HL-60 (cell line): ENCODE results near the gene GFOD1.
A peak's percentile ranks its signal among the peaks of the same experiment; 100 is the strongest.

Source experiments
- DNase-seq, 2 experiments: peaks; one replicate each; pipeline ENCODE4 v3.0.0-alpha.2; 2010 to 2020; ENCODE audit warnings: low read depth in 1 of 2, low spot score in 1 of 2
- H3K27ac ChIP-seq: fragments of 250-450 bp; sonication (Bioruptor Pico); replicated peaks from 2 replicates; pipeline ENCODE4 v1.5.1; 2020; ENCODE audit warnings: mild to moderate bottlenecking, moderate library complexity
- H3K27me3 ChIP-seq: fragments of 250-450 bp; sonication (Bioruptor Pico); 2 replicates; pipeline ENCODE4 v1.5.1; 2021; ENCODE audit warnings: mild to moderate bottlenecking, moderate library complexity; ENCODE audit not compliant: insufficient read depth, poor library complexity, severe bottlenecking
- H3K4me3 ChIP-seq: replicated peaks from 2 replicates; pipeline ENCODE4 v1.5.1; 2011; ENCODE audit warnings: mild to moderate bottlenecking, control low read depth, low read length; ENCODE audit not compliant: insufficient read depth
- CTCF ChIP-seq: IDR thresholded peaks from one replicate; pipeline ENCODE4 v1.5.1; 2011; ENCODE audit warnings: low read length, control low read depth, inconsistent platforms; ENCODE audit not compliant: insufficient read depth
- GABPA ChIP-seq: IDR thresholded peaks from 2 replicates; pipeline ENCODE4 v1.6.1; 2012; ENCODE audit warnings: low read depth
- POLR2AphosphoS5 ChIP-seq: IDR thresholded peaks from 2 replicates; pipeline ENCODE4 v1.6.1; 2012; ENCODE audit warnings: low read depth
- REST ChIP-seq: IDR thresholded peaks from 2 replicates; pipeline ENCODE4 v1.6.1; 2012; ENCODE audit warnings: low read depth; ENCODE audit not compliant: insufficient replicate concordance
- SPI1 ChIP-seq: IDR thresholded peaks from 2 replicates; pipeline ENCODE4 v1.6.1; 2012; ENCODE audit warnings: low read depth, mild to moderate bottlenecking, borderline replicate concordance

The GFOD1 gene

GRCh38 chr6:13526357-13526726, 38.9 kb upstream of the GFOD1 start:
- DNase-seq: no peak
- peak overlapping the region; percentile 78 for H3K27ac ChIP-seq
- H3K4me3 ChIP-seq: no peak overlapping the region
- H3K27me3 ChIP-seq: no peaks in the 10 kb centered on the region
- TF ChIP-seq POLR2AphosphoS5 (no peak), GABPA (0 out of 2 replicates have a peak, but pooled peaks have one; percentile 7)

- no peak for TF ChIP-seq POLR2AphosphoS5
- no peak for TF ChIP-seq REST
- H3K27me3 ChIP-seq: no peaks in the 10 kb centered on the region
- H3K27ac ChIP-seq: no peak overlapping the region
- no peak for DNase-seq
- no peak overlapping the region for H3K4me3 ChIP-seq
Observed at GRCh38 chr6:13524801-13525508, 37.6 kb upstream of the GFOD1 start.

- no peak overlapping the region for H3K27ac ChIP-seq
- TF ChIP-seq SPI1: no peak
- no peak for TF ChIP-seq POLR2AphosphoS5
- no peak for TF ChIP-seq GABPA
- TF ChIP-seq REST: no peak
- no peak for TF ChIP-seq CTCF
- DNase-seq: no peak
- H3K4me3 ChIP-seq: no peak overlapping the region
- no peaks in the 10 kb centered on the region for H3K27me3 ChIP-seq
Observed at GRCh38 chr6:13523826-13524622, 36.6 kb upstream of the GFOD1 start.

- TF ChIP-seq CTCF (no peak), GABPA (no peak), SPI1 (no peak), POLR2AphosphoS5 (no peak), REST (no peak)
- no peak overlapping the region for H3K27ac ChIP-seq
- H3K4me3 ChIP-seq: no peak overlapping the region
- H3K27me3 ChIP-seq: no peaks in the 10 kb centered on the region
- peak in 1 of 2 experiments; percentile 15 for DNase-seq
Observed at GRCh38 chr6:13522656-13523055, 35.3 kb upstream of the GFOD1 start.
